ENCODE data around the gene ZNF362. TPM values are rescaled to one million over a fixed set of nuclear protein-coding genes. Genes with fewer than 3 reads are reported as not detected.

Gene ZNF362
- total and polyA plus RNA-seq, 2 experiments from 2014 or later = 11.0 to 12.9 TPM

DNA sequence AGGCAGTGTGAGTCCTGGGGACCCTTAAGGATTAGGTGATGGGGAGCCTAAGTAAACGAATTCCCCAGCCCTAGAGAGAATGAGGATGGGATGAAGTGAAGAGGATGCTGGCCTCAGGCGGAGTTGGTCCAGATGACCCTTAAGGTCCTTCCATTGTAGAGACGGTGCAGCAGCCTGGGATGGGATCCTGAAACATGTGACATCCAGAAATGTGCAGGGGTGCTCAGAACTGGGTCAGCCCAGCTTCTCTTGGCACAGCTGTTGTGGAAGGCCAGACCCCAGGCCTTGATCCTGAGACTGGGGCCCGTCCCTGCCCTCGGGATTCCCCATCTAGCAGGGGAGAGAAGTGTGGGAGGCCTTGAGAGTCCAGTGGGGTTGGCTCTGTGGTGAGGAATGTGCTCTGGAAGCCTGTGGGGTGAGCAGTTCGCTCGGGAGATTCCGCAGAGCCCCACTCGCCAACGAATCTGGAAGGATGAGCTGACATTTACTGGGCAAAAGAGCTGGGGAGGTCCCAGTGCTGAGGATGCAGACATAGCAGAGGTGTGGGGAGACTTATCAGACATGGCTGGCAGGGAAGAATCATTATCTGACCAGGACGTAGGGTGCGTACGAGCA is 36.5 kb downstream of the ZNF362 start:
- no peaks in the 10 kb centered on the region for H3F3A ChIP-seq (replicated peaks; ENCODE audit: low read depth)
- no peaks in the 10 kb centered on the region for H3K27me3 ChIP-seq (ENCODE audit: insufficient read depth)
- DNase-seq (ENCODE audit: low spot score) = no peak
- H2AFZ ChIP-seq = no peak overlapping the region
- H3K4me2 ChIP-seq = no peak overlapping the region
- Mint-ChIP-seq H3K4me3 (no peak overlapping the region), H3K36me3 (ENCODE audit: low read depth) (peaks cover 41% of the 10 kb centered on the region), H3K9me3 (no peaks in the 10 kb centered on the region; the same call in 1 of the 3 replicates), H3K27me3 (ENCODE audit: insufficient read depth, low read depth, poor library complexity) (peaks cover 10% of the 10 kb centered on the region), H3K27ac (no peak overlapping the region), H3K4me1 (peaks cover 6% of the 10 kb centered on the region; the same call in 1 of the 3 replicates)
- no peak overlapping the region for H3K27ac ChIP-seq (ENCODE audit: low read depth)
- H3K4me1 ChIP-seq (ENCODE audit: insufficient read depth) = no peaks in the 10 kb centered on the region
- 0 out of 2 replicates have a peak, but pooled peaks cover 3% of the 10 kb centered on the region for H3K79me2 ChIP-seq (replicated peaks; ENCODE audit: insufficient read depth)
- ATAC-seq = no peak
- no peaks in the 10 kb centered on the region for H3K9me2 ChIP-seq (ENCODE audit: insufficient read depth)
- no peaks in the 10 kb centered on the region; the same call in 1 of the 2 replicates for H3K36me3 ChIP-seq (ENCODE audit: insufficient read depth)
- H4K20me1 ChIP-seq (replicated peaks; ENCODE audit: insufficient read depth) = no peaks in the 10 kb centered on the region; the same call in none of the 2 replicates
- H3K4me3 ChIP-seq = no peak overlapping the region
- TF ChIP-seq, protein P1, sequence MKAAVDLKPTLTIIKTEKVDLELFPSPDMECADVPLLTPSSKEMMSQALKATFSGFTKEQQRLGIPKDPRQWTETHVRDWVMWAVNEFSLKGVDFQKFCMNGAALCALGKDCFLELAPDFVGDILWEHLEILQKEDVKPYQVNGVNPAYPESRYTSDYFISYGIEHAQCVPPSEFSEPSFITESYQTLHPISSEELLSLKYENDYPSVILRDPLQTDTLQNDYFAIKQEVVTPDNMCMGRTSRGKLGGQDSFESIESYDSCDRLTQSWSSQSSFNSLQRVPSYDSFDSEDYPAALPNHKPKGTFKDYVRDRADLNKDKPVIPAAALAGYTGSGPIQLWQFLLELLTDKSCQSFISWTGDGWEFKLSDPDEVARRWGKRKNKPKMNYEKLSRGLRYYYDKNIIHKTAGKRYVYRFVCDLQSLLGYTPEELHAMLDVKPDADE (IDR thresholded peaks at IDR 0.05) = no peak
- TF ChIP-seq ZNF331 (CRISPR knock-in tag; IDR thresholded peaks at IDR 0.05; ENCODE audit: low read depth) (no peak), REST (IDR thresholded peaks at IDR 0.05; ENCODE audit: unreplicated experiment) (no peak), NANOG (IDR thresholded peaks at IDR 0.05; ENCODE audit: borderline replicate concordance) (no peak), CREB1 (CRISPR knock-in tag; IDR thresholded peaks at IDR 0.05; ENCODE audit: low read depth) (no peak), EZH2 (IDR thresholded peaks at IDR 0.05; ENCODE audit: low read depth, unreplicated experiment) (no peak), CTCF (conservative IDR thresholded peaks at IDR 0.05; ENCODE audit: low read depth in 2 of 2) (no peak), ZNF114 (CRISPR knock-in tag; IDR thresholded peaks at IDR 0.05) (no peak)
- TF ChIP-seq, protein P2, sequence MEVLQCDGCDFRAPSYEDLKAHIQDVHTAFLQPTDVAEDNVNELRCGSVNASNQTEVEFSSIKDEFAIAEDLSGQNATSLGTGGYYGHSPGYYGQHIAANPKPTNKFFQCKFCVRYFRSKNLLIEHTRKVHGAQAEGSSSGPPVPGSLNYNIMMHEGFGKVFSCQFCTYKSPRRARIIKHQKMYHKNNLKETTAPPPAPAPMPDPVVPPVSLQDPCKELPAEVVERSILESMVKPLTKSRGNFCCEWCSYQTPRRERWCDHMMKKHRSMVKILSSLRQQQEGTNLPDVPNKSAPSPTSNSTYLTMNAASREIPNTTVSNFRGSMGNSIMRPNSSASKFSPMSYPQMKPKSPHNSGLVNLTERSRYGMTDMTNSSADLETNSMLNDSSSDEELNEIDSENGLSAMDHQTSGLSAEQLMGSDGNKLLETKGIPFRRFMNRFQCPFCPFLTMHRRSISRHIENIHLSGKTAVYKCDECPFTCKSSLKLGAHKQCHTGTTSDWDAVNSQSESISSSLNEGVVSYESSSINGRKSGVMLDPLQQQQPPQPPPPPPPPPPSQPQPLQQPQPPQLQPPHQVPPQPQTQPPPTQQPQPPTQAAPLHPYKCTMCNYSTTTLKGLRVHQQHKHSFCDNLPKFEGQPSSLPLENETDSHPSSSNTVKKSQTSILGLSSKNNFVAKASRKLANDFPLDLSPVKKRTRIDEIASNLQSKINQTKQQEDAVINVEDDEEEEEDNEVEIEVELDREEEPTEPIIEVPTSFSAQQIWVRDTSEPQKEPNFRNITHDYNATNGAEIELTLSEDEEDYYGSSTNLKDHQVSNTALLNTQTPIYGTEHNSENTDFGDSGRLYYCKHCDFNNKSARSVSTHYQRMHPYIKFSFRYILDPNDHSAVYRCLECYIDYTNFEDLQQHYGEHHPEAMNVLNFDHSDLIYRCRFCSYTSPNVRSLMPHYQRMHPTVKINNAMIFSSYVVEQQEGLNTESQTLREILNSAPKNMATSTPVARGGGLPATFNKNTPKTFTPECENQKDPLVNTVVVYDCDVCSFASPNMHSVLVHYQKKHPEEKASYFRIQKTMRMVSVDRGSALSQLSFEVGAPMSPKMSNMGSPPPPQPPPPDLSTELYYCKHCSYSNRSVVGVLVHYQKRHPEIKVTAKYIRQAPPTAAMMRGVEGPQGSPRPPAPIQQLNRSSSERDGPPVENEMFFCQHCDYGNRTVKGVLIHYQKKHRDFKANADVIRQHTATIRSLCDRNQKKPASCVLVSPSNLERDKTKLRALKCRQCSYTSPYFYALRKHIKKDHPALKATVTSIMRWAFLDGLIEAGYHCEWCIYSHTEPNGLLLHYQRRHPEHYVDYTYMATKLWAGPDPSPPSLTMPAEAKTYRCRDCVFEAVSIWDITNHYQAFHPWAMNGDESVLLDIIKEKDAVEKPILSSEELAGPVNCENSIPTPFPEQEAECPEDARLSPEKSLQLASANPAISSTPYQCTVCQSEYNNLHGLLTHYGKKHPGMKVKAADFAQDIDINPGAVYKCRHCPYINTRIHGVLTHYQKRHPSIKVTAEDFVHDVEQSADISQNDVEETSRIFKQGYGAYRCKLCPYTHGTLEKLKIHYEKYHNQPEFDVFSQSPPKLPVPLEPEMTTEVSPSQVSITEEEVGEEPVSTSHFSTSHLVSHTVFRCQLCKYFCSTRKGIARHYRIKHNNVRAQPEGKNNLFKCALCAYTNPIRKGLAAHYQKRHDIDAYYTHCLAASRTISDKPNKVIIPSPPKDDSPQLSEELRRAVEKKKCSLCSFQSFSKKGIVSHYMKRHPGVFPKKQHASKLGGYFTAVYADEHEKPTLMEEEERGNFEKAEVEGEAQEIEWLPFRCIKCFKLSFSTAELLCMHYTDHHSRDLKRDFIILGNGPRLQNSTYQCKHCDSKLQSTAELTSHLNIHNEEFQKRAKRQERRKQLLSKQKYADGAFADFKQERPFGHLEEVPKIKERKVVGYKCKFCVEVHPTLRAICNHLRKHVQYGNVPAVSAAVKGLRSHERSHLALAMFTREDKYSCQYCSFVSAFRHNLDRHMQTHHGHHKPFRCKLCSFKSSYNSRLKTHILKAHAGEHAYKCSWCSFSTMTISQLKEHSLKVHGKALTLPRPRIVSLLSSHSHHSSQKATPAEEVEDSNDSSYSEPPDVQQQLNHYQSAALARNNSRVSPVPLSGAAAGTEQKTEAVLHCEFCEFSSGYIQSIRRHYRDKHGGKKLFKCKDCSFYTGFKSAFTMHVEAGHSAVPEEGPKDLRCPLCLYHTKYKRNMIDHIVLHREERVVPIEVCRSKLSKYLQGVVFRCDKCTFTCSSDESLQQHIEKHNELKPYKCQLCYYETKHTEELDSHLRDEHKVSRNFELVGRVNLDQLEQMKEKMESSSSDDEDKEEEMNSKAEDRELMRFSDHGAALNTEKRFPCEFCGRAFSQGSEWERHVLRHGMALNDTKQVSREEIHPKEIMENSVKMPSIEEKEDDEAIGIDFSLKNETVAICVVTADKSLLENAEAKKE (CRISPR knock-in tag; IDR thresholded peaks at IDR 0.05) = no peak
